22Rv1 (cell line): ENCODE data around the gene YKT6.

Experiments
- H3K27ac ChIP-seq: fragments of 450-650 bp; 2 replicates; pipeline ENCODE4 v1.5.1; 2017
- ZFX ChIP-seq: fragments of 450-650 bp; IDR thresholded peaks from 2 replicates; pipeline ENCODE4 v1.6.1; 2017; ENCODE audit warnings: antibody characterized with exemption, borderline replicate concordance
- TF ChIP-seq, protein P1 (sequence below): fragments of 450-650 bp; IDR thresholded peaks from 2 replicates; pipeline ENCODE4 v1.5.1; 2017; ENCODE audit warnings: mild to moderate bottlenecking

The YKT6 gene

GRCh38 chr7:44176486-44176885, 24.3 kb upstream of the YKT6 start:
- H3K27ac ChIP-seq = no peak overlapping the region
- TF ChIP-seq, protein P1, sequence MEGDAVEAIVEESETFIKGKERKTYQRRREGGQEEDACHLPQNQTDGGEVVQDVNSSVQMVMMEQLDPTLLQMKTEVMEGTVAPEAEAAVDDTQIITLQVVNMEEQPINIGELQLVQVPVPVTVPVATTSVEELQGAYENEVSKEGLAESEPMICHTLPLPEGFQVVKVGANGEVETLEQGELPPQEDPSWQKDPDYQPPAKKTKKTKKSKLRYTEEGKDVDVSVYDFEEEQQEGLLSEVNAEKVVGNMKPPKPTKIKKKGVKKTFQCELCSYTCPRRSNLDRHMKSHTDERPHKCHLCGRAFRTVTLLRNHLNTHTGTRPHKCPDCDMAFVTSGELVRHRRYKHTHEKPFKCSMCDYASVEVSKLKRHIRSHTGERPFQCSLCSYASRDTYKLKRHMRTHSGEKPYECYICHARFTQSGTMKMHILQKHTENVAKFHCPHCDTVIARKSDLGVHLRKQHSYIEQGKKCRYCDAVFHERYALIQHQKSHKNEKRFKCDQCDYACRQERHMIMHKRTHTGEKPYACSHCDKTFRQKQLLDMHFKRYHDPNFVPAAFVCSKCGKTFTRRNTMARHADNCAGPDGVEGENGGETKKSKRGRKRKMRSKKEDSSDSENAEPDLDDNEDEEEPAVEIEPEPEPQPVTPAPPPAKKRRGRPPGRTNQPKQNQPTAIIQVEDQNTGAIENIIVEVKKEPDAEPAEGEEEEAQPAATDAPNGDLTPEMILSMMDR = no peak
- TF ChIP-seq ZFX = no peak

- TF ChIP-seq ZFX = no peak
- TF ChIP-seq, protein P1 = no peak
- no peak overlapping the region for H3K27ac ChIP-seq
These were observed 23.1 kb upstream of the YKT6 start for GRCh38 chr7:44177570-44178131.

- no peak overlapping the region for H3K27ac ChIP-seq
- no peak for TF ChIP-seq ZFX
- TF ChIP-seq, protein P1 = no peak
These were observed 20.1 kb upstream of the YKT6 start for GRCh38 chr7:44180631-44181030.

- no peak overlapping the region for H3K27ac ChIP-seq
- TF ChIP-seq, protein P1 = no peak
These were observed 18.0 kb upstream of the YKT6 start for GRCh38 chr7:44182827-44183226.

DNA sequence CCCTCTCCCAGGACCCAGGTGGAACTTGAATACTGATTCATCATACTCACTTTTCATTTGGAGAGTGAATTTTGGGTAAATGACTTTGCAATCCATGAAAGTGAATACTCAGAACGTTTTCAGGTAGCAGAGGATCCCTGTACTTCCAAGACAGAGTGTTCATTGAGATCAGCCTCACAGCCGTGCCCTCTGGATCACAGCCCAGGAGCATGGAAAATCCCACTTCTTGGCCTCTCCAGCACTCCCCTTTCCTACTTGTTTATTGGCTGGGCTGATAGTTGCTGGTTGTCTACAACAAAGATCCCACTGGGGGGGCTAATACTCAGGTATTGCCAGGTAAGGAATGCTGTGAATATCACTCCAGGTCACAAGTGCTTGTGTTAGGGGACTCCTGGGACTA, 17.4 kb upstream of the YKT6 start:
- TF ChIP-seq, protein P1 = no peak
- TF ChIP-seq ZFX = no peak
- no peak overlapping the region for H3K27ac ChIP-seq

DNA sequence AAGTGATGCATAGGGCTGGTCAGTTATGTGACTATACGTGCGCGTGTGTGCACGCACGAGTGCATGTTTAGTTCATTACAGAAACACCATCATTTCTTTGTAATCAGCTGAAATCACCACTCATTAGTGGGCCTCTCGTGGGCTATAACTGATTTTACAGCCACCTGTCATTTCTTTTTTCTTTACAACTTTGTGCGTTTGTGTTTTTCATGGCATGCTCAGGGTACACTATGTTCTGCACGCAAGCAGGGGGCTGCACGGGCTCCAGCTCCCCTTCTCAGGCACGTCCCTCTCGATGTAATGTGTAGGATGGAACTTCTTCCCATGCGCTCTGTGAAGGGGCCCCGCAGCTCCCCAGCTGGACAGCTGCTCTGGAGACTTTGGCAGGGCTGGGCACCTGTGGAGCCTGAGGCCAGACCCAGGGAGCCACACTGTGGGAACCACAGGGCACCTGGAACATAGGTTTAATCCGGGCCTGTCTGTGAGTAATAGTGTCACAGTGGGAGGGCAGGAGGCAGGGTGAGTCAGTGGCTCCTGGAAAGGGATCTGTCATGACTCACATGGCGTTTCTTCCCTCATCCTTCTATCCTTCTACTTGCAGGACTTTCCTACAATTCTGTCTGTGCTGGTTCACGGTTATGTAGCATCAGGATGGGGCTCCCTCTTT, 16.4 kb upstream of the YKT6 start:
- H3K27ac ChIP-seq = no peak overlapping the region
- TF ChIP-seq ZFX = no peak
- TF ChIP-seq, protein P1 = no peak

DNA sequence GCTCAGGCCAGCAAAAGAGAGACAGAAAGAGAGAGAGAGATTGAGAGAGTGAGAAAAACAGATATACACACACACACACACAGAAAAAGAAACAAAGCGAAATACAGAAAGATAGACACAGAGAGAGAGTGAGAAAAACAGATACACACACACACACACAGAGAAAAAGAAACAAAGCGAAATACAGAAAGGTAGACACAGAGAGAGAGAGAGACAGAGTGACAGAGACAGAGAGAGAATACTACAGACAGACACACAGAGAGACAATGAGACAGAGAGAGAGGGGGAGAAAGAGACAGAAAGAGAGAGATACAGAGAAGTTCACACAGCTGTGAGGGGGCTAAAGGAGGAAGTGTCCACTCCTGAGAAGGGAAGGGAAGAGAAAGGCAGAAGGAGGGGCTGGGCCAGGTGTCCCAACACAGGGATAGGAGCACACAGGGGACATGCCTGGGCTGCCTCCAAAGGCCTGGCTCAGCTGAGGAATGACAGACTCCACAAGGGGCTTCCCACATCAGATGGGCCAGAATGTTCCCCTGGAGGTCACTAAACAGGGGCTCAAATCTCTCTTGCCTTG, 15.8 kb upstream of the YKT6 start:
- no peak overlapping the region for H3K27ac ChIP-seq
- no peak for TF ChIP-seq ZFX
- TF ChIP-seq, protein P1 = no peak
